SU-DHL-6 (cell line): ENCODE measurements around the gene ARID5A.

ENCODE experiments used
- CTCF ChIP-seq: fragments of 200-600 bp; sonication (generic); IDR thresholded peaks from one replicate; pipeline ENCODE4 v1.5.1; 2017; ENCODE audit warnings: antibody characterized with exemption, mild to moderate bottlenecking, low read length, moderate library complexity; ENCODE audit not compliant: insufficient read depth, poor library complexity, severe bottlenecking
- EZH2phosphoT487 ChIP-seq: fragments of 200-600 bp; sonication (generic), shearing (Covaris generic); conservative IDR thresholded peaks from 2 replicates; pipeline ENCODE4 v1.6.1; 2018; ENCODE audit warnings: mild to moderate bottlenecking, antibody characterized with exemption, low read length, moderate library complexity, mixed read lengths

- TF ChIP-seq CTCF (no peak), EZH2phosphoT487 (no peak)
Observed at GRCh38 chr2:96596596-96596995, 60.0 kb downstream of the ARID5A start.
